PFSK-1 (cell line): ENCODE data around the gene CCDC177.

Experiments
- FOXP2 ChIP-seq: optimal IDR thresholded peaks from 2 replicates; pipeline ENCODE3; 2011; ENCODE audit warnings: borderline replicate concordance, control low read depth, inconsistent platforms; ENCODE audit not compliant: insufficient read depth; ENCODE audit errors: extremely low read length, extremely low read depth
- POLR2AphosphoS5 ChIP-seq: IDR thresholded peaks from 2 replicates; pipeline ENCODE4 v1.6.1; 2012; ENCODE audit warnings: low read depth, mild to moderate bottlenecking, control low read depth, low read length, moderate library complexity
- SIN3A ChIP-seq: IDR thresholded peaks from 2 replicates; pipeline ENCODE4 v1.6.1; 2012; ENCODE audit warnings: mild to moderate bottlenecking, low read length, moderate library complexity, borderline replicate concordance; ENCODE audit not compliant: insufficient read depth
- TAF1 ChIP-seq: IDR thresholded peaks from 2 replicates; pipeline ENCODE4 v1.6.1; 2012; ENCODE audit warnings: low read length, control low read depth, borderline replicate concordance; ENCODE audit not compliant: insufficient read depth
- TF ChIP-seq, protein P1 (sequence below), 2 experiments: IDR thresholded peaks; 2 replicates each; pipeline versions ENCODE4 v1.6.1 to v1.8.0; 2011 to 2012; ENCODE audit warnings: low read depth in 2 of 2, low read length in 2 of 2, control low read depth in 1 of 2, inconsistent platforms in 1 of 2, mild to moderate bottlenecking in 1 of 2, moderate library complexity in 1 of 2; ENCODE audit not compliant: insufficient read depth in 1 of 2

Gene CCDC177

DNA sequence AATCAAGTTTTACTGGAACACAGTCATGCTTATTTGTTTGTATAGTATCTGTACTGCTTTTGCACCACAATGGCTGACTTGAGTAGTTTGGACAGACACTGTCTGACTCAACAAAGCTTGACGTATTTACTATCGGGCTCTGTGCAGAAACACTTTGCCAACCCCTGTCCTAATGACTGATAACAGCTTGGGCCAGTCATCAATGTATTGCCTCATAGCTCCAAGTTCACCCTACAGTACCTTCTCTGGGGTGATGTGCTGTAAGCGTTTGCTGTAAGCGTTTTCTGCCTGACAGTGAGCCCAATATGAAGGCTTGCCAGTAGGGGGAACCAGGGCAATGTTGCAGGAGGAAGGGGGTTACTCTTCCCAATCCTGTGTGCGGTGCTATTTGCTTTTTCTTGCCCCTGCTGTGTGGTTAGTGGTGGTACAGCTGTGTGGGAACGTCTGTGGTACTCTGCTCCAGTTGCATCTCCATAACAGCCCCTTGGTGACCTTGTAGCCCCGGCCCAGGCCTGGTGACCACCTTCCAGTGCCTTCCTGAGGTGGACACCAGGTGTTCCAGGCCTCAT is 5.4 kb upstream of the CCDC177 start:
- TF ChIP-seq, protein P1, sequence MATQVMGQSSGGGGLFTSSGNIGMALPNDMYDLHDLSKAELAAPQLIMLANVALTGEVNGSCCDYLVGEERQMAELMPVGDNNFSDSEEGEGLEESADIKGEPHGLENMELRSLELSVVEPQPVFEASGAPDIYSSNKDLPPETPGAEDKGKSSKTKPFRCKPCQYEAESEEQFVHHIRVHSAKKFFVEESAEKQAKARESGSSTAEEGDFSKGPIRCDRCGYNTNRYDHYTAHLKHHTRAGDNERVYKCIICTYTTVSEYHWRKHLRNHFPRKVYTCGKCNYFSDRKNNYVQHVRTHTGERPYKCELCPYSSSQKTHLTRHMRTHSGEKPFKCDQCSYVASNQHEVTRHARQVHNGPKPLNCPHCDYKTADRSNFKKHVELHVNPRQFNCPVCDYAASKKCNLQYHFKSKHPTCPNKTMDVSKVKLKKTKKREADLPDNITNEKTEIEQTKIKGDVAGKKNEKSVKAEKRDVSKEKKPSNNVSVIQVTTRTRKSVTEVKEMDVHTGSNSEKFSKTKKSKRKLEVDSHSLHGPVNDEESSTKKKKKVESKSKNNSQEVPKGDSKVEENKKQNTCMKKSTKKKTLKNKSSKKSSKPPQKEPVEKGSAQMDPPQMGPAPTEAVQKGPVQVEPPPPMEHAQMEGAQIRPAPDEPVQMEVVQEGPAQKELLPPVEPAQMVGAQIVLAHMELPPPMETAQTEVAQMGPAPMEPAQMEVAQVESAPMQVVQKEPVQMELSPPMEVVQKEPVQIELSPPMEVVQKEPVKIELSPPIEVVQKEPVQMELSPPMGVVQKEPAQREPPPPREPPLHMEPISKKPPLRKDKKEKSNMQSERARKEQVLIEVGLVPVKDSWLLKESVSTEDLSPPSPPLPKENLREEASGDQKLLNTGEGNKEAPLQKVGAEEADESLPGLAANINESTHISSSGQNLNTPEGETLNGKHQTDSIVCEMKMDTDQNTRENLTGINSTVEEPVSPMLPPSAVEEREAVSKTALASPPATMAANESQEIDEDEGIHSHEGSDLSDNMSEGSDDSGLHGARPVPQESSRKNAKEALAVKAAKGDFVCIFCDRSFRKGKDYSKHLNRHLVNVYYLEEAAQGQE (IDR thresholded peaks at IDR 0.05; ENCODE audit: insufficient read depth in 1 of 2, low read depth in 2 of 2, low read length in 2 of 2), result no peak
- TF ChIP-seq FOXP2 (no peak), SIN3A (no peak), POLR2AphosphoS5 (no peak)

DNA sequence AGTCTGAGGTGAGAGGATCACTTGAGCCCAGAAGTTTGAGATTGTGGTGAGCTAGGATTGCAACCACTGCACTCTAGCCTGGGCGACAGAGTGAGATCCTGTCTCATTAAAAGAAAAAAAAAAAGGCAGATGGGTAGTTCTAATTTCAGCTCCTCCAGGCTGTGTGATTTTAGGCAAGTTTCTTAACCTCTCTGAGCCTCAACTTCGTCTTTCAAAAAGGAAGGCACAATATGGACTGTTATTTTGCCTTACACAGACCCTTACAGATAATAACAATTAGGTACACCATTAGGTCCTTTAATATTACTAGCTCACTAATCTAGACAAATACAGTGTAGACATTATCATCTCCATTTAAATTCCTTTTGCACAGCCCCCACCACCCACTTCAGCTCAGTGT is 4.8 kb upstream of the CCDC177 start:
- TF ChIP-seq POLR2AphosphoS5, result no peak
- TF ChIP-seq SIN3A, result no peak
- no peak for TF ChIP-seq TAF1

DNA sequence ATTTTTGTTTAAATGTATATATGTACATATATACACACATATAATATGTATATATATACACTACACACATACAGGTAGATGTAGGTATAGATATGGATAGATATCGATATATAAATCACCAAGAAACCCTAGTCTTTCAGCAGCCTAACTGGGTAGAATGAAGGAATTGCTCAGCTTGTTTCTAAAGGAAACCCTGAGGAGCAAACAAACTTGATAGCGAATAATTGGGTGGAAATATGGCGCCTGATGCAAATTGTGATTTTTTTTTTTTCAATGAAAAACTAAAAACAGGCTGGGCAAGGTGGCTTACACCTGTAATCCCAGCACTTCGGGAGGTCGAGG is 254 bp upstream of the CCDC177 start:
- TF ChIP-seq, protein P1 (IDR thresholded peaks at IDR 0.05; ENCODE audit: insufficient read depth in 1 of 2, low read depth in 2 of 2, low read length in 2 of 2), result no peak
- TF ChIP-seq SIN3A (no peak), POLR2AphosphoS5 (no peak), TAF1 (no peak), FOXP2 (no peak)

DNA sequence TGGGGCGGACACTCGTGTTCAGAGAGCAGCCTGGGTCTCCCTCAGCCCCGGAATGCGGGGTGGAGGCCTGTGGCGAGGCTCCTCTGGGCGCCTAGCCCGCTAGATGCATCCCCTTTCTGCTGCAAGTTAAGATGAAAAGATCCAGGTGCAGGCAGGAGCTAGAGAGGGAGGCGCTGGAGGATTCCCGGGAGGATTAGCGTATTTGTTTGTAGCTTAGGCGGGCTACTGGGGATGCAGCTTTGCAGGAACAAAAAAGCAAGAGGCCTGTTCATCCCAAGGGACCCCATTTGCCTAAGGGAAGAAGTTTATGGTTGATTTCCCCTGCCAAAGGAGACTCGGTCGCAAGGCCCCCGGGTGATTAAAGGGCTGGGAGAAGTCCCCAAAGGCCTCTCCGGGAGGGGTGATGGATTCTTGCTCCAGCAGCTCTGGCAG is 824 bp downstream of the CCDC177 start:
- TF ChIP-seq TAF1 (no peak), SIN3A (no peak), FOXP2 (no peak), POLR2AphosphoS5 (no peak)
- TF ChIP-seq, protein P1 (IDR thresholded peaks at IDR 0.05; ENCODE audit: insufficient read depth in 1 of 2, low read depth in 2 of 2, low read length in 2 of 2), result no peak

DNA sequence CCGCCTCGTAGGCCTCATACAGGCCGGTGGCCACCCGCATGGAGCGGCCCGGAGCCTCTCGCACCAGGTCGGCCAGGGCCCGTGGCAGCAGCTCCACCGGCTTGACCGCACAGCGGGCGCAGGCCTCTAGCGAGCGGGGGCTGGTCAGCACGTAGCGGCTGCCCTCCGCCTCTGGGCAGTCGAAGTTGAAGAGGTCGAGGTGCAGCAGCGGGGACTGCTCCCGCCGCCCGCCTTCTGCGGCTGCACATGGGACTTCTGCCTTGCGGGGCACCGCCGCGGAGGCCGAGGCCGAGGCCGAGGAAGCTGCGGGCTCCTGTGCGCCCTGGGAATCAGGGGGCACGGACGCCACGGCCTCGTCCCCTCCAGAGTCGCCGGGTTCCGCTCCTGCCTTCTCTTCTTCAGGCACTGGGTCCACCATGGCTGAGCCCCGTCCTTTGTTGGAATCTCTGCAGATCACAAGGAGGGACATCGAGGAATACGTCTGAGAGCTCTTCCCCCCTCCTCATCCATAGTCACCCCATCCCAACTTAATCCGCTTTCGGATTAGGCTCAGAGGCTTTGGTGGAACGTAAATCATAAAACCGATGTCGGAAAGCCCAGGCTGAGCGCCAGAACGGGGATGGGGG is 1.4 kb downstream of the CCDC177 start:
- TF ChIP-seq SIN3A, result no peak
- TF ChIP-seq, protein P1 (IDR thresholded peaks at IDR 0.05; ENCODE audit: insufficient read depth in 1 of 2, low read depth in 2 of 2, low read length in 2 of 2), result no peak
- no peak for TF ChIP-seq TAF1
